HG03565 (cell line): Measurements from ENCODE around the gene NEU2.

Experiments
- ATAC-seq: cut with Tn5 transposase; IDR thresholded peaks from one replicate; pipeline ENCODE4 v1.9.1; 2021; ENCODE audit warnings: mild to moderate bottlenecking, moderate library complexity; ENCODE audit not compliant: unreplicated experiment

The NEU2 gene

GRCh38 chr2:233074106-233074505 is 41.6 kb downstream of the NEU2 start:
- no peak for ATAC-seq

GRCh38 chr2:233075141-233075965 is 42.9 kb downstream of the NEU2 start:
- ATAC-seq, result peak; percentile 2

- peak; percentile 34 for ATAC-seq
These were observed 43.5 kb downstream of the NEU2 start for GRCh38 chr2:233075966-233076339.

- no peak for ATAC-seq
These were observed 44.3 kb downstream of the NEU2 start for GRCh38 chr2:233076749-233077148.

GRCh38 chr2:233079473-233079877 is 47.0 kb downstream of the NEU2 start:
- peak; percentile 30 for ATAC-seq

GRCh38 chr2:233079953-233080835 is 47.7 kb downstream of the NEU2 start:
- ATAC-seq, result no peak

GRCh38 chr2:233080836-233081229 is 48.4 kb downstream of the NEU2 start:
- ATAC-seq, result no peak

DNA sequence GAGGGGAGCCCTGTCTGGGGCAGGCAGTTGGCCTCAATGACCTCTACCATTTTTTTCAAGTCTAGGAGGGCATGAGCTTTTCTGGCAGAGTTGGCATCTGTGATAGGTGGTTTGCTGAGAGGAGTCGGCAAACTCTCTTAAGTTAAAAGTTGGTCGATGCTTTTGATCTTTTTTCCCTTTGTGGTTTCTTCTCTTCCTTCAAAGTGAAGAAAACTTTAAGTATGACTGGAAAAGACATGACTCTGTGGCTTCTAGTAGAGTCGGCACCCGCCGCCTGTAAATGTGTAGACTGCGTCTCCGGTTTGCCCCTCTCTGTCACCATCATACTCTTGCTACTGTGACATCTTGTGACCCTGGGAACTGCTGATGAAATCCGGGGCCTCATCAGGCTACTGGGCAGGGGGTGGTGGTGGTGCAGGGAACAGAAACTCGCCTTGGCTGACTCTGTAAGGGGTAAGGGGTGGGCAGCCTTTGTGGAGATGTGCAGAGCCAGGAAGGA is 48.8 kb downstream of the NEU2 start:
- no peak for ATAC-seq

- no peak for ATAC-seq
These were observed 49.3 kb downstream of the NEU2 start for GRCh38 chr2:233081731-233082221.

GRCh38 chr2:233082222-233082930 is 49.9 kb downstream of the NEU2 start:
- ATAC-seq, result peak; percentile 41

- ATAC-seq, result no peak
These were observed 50.7 kb downstream of the NEU2 start for GRCh38 chr2:233082931-233083755.

- ATAC-seq, result no peak
These were observed 51.3 kb downstream of the NEU2 start for GRCh38 chr2:233083782-233084181.

GRCh38 chr2:233084488-233084887 is 52.0 kb downstream of the NEU2 start:
- no peak for ATAC-seq
